Endothelial cell of umbilical vein (primary cell): ENCODE measurements around the gene WDR7.

Experiments used
- CTCF ChIP-seq, 2 donors: IDR thresholded peaks; 1 replicate in 1 of 2; 2 replicates in 1 of 2; pipeline ENCODE4 v1.5.1; 2011; ENCODE audit warnings: low read length in 2 of 2, mild to moderate bottlenecking in 2 of 2, moderate library complexity in 2 of 2, control low read depth in 1 of 2, inconsistent platforms in 1 of 2, low read depth in 1 of 2; ENCODE audit not compliant: insufficient read depth in 1 of 2; ENCODE audit errors: extremely low read depth in 1 of 2
- EZH2 ChIP-seq: IDR thresholded peaks from 2 replicates; pipeline ENCODE4 v1.6.1; 2012; ENCODE audit warnings: borderline replicate concordance, low read depth, mild to moderate bottlenecking, moderate library complexity, low read length, inconsistent platforms; ENCODE audit not compliant: severe bottlenecking
- GATA2 ChIP-seq: IDR thresholded peaks from 2 replicates; pipeline ENCODE4 v1.7.0; 2011; ENCODE audit warnings: low read depth, mild to moderate bottlenecking, moderate library complexity, mixed read lengths, low read length; ENCODE audit not compliant: insufficient read length, insufficient read depth
- JUN ChIP-seq: IDR thresholded peaks from 2 replicates; pipeline ENCODE4 v1.6.1; 2011; ENCODE audit warnings: borderline replicate concordance, low read depth; ENCODE audit not compliant: insufficient read length, insufficient read depth
- MAX ChIP-seq: IDR thresholded peaks from 2 replicates; pipeline ENCODE4 v1.6.1; 2011; ENCODE audit not compliant: insufficient read depth, insufficient read length
- MYC ChIP-seq: IDR thresholded peaks from one replicate; pipeline ENCODE4 v1.6.1; 2011; ENCODE audit warnings: mild to moderate bottlenecking, low read depth, low read length
- POLR2A ChIP-seq: IDR thresholded peaks from 2 replicates; pipeline ENCODE4 v1.6.1; 2012; ENCODE audit warnings: low read depth, mild to moderate bottlenecking, control low read depth, low read length
- POLR2AphosphoS5 ChIP-seq: IDR thresholded peaks from 2 replicates; pipeline ENCODE4 v1.6.1; 2012; ENCODE audit warnings: low read depth, mild to moderate bottlenecking, control low read depth, low read length, moderate library complexity; ENCODE audit not compliant: insufficient read depth

- no peak for TF ChIP-seq CTCF (IDR thresholded peaks at IDR 0.05; ENCODE audit: extremely low read depth in 1 of 2, insufficient read depth in 1 of 2, low read depth in 1 of 2, low read length in 2 of 2)
- no peak for TF ChIP-seq POLR2AphosphoS5
- TF ChIP-seq POLR2A: no peak
- TF ChIP-seq MYC: no peak
- TF ChIP-seq MAX: no peak
- TF ChIP-seq EZH2: no peak
- TF ChIP-seq JUN: no peak
- no peak for TF ChIP-seq GATA2
Measured at GRCh38 chr18:56691530-56691929, 40.4 kb downstream of the WDR7 start.
